ENCODE data around the gene PTRHD1.

DNA sequence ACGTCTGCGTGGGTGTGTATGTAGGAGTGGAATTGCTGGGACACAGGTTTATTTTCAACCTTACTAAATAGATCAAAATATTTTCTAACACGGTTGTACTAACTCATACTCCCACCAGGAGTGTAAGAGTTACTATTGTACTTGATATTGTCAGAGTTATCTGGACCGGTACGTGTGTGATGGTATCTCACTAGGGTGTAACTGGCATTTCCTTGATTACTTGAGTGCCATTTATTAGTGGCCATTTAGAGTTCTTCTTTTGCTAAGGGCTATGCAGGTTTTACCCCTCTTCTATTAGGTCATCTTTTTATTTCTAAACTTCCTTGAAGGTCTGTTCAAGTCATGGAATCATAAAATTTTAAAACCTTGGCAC lies 33.6 kb upstream of the PTRHD1 start:
- TF ChIP-seq POLR2A (IDR thresholded peaks at IDR 0.05), result no peak
- TF ChIP-seq, protein P1, sequence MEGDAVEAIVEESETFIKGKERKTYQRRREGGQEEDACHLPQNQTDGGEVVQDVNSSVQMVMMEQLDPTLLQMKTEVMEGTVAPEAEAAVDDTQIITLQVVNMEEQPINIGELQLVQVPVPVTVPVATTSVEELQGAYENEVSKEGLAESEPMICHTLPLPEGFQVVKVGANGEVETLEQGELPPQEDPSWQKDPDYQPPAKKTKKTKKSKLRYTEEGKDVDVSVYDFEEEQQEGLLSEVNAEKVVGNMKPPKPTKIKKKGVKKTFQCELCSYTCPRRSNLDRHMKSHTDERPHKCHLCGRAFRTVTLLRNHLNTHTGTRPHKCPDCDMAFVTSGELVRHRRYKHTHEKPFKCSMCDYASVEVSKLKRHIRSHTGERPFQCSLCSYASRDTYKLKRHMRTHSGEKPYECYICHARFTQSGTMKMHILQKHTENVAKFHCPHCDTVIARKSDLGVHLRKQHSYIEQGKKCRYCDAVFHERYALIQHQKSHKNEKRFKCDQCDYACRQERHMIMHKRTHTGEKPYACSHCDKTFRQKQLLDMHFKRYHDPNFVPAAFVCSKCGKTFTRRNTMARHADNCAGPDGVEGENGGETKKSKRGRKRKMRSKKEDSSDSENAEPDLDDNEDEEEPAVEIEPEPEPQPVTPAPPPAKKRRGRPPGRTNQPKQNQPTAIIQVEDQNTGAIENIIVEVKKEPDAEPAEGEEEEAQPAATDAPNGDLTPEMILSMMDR (IDR thresholded peaks at IDR 0.05), result no peak
